OCI-LY3 (cell line): ENCODE data around the gene CAMKV.

Source experiments
- EZH2phosphoT487 ChIP-seq: fragments of 200-600 bp; shearing (Covaris generic); IDR thresholded peaks from 2 replicates; pipeline ENCODE4 v1.6.1; 2018; ENCODE audit warnings: antibody characterized with exemption, mixed run types, low read depth
- TF ChIP-seq, protein P1 (sequence below): fragments of 200-600, 300-600 bp; sonication (generic); IDR thresholded peaks from 2 replicates; pipeline ENCODE4 v1.5.1; 2014; ENCODE audit warnings: antibody characterized with exemption, low read length, low read depth

DNA sequence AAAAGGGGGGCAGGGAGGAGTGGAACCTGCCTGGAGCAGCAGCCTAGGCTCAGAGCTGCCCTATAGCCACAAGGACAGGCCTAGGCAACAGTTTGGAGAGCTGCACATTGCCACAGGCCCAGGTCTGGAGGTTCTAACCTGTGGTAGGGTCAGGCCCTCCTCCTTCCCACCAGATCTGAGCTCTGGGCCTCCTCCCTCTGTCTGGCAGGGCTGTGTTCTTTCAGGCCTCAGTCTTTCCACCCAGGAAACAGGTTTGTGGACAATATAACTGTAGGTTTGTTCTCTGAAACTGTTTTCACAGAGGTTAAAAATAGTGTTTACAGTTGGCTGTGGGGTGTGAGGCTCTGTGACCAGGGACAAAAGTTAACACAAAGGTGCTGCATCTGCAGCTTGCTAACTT, 9.0 kb upstream of the CAMKV start:
- TF ChIP-seq, protein P1, sequence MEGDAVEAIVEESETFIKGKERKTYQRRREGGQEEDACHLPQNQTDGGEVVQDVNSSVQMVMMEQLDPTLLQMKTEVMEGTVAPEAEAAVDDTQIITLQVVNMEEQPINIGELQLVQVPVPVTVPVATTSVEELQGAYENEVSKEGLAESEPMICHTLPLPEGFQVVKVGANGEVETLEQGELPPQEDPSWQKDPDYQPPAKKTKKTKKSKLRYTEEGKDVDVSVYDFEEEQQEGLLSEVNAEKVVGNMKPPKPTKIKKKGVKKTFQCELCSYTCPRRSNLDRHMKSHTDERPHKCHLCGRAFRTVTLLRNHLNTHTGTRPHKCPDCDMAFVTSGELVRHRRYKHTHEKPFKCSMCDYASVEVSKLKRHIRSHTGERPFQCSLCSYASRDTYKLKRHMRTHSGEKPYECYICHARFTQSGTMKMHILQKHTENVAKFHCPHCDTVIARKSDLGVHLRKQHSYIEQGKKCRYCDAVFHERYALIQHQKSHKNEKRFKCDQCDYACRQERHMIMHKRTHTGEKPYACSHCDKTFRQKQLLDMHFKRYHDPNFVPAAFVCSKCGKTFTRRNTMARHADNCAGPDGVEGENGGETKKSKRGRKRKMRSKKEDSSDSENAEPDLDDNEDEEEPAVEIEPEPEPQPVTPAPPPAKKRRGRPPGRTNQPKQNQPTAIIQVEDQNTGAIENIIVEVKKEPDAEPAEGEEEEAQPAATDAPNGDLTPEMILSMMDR: no peak
- no peak for TF ChIP-seq EZH2phosphoT487
